Lower lobe of right lung (tissue), 2 donors: ENCODE measurements around the gene NPAS4. TPM values are rescaled to one million over a fixed set of nuclear protein-coding genes. Genes with fewer than 3 reads are reported as not detected.

ENCODE experiments used
- ATAC-seq, 2 donors: fragments of 200-7000 bp; cut with Tn5 transposase; one replicate each; pipeline ENCODE4 v1.9.1; 2020 to 2022; ENCODE audit warnings: mild to moderate bottlenecking in 2 of 2, moderate library complexity in 2 of 2
- DNase-seq: peaks from one replicate; pipeline ENCODE4 v3.0.0-alpha.2; 2020
- H3K27ac ChIP-seq: fragments of 200-600 bp; one replicate; pipeline ENCODE4 v1.8.0; 2022
- H3K27me3 ChIP-seq: fragments of 200-600 bp; one replicate; pipeline ENCODE4 v1.8.0; 2022; ENCODE audit warnings: low read depth
- H3K36me3 ChIP-seq: fragments of 200-600 bp; one replicate; pipeline ENCODE4 v1.8.0; 2022; ENCODE audit warnings: mild to moderate bottlenecking
- H3K4me1 ChIP-seq: fragments of 200-600 bp; one replicate; pipeline ENCODE4 v1.8.0; 2022
- H3K4me3 ChIP-seq: fragments of 200-600 bp; one replicate; pipeline ENCODE4 v1.8.0; 2022; ENCODE audit warnings: mild to moderate bottlenecking
- H3K9me3 ChIP-seq: fragments of 200-600 bp; one replicate; pipeline ENCODE4 v1.8.0; 2022
- intact Hi-C: fragments of 100-400 bp; cut with DNase I; formaldehyde crosslinking; loops from one replicate; pipeline ENCODE4 v1.11.0; 2022
- total RNA-seq: library from RNA; stranded (reverse); fragmentation: NEBNext Ultra II Directional; extraction: Animal tissue kit (Norgen Biotek cat#: 25700); gene quantifications from one replicate; pipeline ENCODE4 v1.2.1, GENCODE V29; 2021
- TF ChIP-seq, protein P1 (sequence below): fragments of 200-600 bp; IDR thresholded peaks from one replicate; pipeline ENCODE4 v1.8.0; 2022; ENCODE audit warnings: antibody characterized with exemption, mild to moderate bottlenecking
- donor health status: DM: no; HTN: yes; CAD: no; lungs with severe emphysema.

The NPAS4 gene
- total RNA-seq, 1 donor from 2014 or later = not detected

DNA sequence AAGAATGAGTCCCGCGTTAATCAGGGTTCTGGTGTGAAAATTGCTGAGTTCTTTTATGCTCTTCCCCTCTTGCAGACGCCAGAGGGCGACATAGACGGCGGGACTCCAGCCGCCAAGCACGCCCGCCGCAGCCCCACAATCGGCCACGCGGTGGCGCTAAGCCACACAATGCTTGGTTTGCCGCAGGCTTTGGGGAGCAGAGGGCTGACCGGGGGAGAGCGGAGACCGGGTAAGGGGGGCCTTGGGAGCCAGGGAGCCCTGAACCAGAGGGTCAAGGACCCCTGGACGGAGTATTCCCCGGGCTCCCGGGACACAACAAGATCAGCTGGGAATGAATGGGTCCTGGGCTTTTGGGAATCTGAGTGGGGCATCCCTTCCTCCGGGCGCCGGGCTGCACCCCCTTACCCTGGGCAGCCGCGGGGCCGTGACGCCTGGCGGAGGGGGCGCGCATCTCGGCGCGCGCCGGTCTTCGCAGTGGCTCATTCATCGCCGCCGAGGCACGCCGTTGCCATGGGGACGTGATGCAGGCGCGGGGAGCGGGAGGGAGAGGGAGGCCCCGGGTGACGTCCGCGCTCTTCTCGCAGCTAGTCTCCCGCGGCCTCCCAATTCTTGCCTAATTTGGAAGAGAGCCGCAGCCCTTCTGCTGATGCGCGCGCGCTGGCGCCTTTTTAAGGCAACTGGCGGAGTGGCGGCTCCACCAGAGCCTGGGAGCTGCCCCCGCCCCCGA, 12.2 kb upstream of the NPAS4 start:
- peak overlapping the region; percentile 44 for H3K4me3 ChIP-seq

DNA sequence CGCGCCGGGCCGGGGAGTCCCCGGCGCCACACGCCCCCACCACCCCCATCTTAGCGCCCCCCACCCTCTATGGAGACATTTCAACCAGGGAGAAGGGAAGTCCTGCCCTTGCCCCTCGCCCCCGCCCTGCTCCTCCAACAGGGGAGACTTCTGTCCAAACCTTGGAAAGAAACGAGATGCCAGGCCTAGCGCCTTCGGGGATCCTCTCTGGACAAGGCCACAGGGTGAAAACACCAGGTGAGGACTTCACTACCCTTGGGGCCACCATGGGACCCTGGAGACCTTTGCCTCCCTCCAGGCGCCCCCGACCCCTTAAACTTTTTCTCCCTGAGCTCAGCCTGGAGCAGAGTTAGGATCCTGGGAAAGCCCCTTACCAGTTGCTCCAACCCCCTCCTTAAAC, 11.6 kb upstream of the NPAS4 start:
- peak overlapping the region; percentile 44 for H3K4me3 ChIP-seq
- H3K36me3 ChIP-seq = no peaks in the 10 kb centered on the region
- DNase-seq = no peak
- TF ChIP-seq, protein P1, sequence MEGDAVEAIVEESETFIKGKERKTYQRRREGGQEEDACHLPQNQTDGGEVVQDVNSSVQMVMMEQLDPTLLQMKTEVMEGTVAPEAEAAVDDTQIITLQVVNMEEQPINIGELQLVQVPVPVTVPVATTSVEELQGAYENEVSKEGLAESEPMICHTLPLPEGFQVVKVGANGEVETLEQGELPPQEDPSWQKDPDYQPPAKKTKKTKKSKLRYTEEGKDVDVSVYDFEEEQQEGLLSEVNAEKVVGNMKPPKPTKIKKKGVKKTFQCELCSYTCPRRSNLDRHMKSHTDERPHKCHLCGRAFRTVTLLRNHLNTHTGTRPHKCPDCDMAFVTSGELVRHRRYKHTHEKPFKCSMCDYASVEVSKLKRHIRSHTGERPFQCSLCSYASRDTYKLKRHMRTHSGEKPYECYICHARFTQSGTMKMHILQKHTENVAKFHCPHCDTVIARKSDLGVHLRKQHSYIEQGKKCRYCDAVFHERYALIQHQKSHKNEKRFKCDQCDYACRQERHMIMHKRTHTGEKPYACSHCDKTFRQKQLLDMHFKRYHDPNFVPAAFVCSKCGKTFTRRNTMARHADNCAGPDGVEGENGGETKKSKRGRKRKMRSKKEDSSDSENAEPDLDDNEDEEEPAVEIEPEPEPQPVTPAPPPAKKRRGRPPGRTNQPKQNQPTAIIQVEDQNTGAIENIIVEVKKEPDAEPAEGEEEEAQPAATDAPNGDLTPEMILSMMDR = no peak
- no peak overlapping the region for H3K27ac ChIP-seq
- no peak for ATAC-seq
- peaks cover 6% of the 10 kb centered on the region for H3K4me1 ChIP-seq
- no peaks in the 10 kb centered on the region for H3K9me3 ChIP-seq
- intact Hi-C loops = no loop called here
- peaks cover 30% of the 10 kb centered on the region for H3K27me3 ChIP-seq

More for the DNA sequence above, 12.2 kb upstream of the NPAS4 start:
- Histone ChIP-seq H3K27ac (no peak overlapping the region), H3K27me3 (peaks cover 28% of the 10 kb centered on the region), H3K4me1 (peaks cover 6% of the 10 kb centered on the region), H3K36me3 (no peaks in the 10 kb centered on the region), H3K9me3 (no peaks in the 10 kb centered on the region)
- DNase-seq (peak; percentile 91), ATAC-seq (peak; percentile 91 to 96)
- TF ChIP-seq, protein P1 = peak; percentile 100
- intact Hi-C loops = no loop called here

DNA sequence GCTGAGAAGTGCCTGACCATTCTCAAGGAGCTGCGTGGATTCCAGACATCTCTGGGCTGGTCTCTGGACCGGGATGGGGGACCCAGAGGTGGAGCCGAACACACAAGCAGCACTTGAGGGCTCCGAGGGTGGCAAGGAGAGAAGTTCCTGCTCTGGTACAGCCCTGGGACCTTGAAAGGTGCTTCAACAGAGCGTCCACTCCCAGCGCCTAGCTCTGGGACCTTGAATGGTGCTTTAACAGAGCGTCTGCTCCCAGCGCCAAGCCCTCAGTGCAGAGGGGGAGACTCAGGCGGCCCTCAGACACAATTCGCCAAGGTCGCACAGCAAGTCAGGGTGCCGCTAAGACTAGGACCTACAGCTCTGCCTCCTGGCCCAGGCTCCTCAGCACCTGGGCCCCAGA, 10.6 kb upstream of the NPAS4 start:
- peaks cover 38% of the 10 kb centered on the region for H3K27me3 ChIP-seq

DNA sequence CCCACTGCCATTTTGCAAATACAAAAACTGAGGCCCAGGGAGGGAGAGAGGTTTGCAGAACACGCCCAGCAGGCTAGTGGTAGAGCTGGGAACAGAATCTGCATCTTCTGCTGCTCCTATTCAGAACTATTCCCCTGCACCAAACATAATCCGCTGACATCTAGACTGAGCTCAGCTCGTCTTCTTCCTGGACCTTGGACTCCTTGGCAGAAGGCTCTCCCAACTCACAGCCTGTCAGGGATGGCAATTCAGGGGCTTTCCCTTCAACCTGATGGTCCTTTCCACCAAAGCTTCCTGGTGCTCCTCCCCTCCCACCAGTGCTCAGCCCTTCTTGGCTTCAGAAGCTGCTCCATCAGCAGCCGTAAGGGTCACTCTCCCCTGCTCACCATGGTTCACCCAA, 9.5 kb upstream of the NPAS4 start:
- DNase-seq (no peak), ATAC-seq (no peak)
- no peak overlapping the region for H3K4me3 ChIP-seq
- no peak overlapping the region for H3K27ac ChIP-seq
- peaks cover 38% of the 10 kb centered on the region for H3K27me3 ChIP-seq
- intact Hi-C loops = no loop called here
- H3K9me3 ChIP-seq = no peaks in the 10 kb centered on the region
- TF ChIP-seq, protein P1 = no peak
- H3K4me1 ChIP-seq = peaks cover 6% of the 10 kb centered on the region
- H3K36me3 ChIP-seq = no peaks in the 10 kb centered on the region

More for the DNA sequence above, 10.6 kb upstream of the NPAS4 start:
- Histone ChIP-seq H3K36me3 (no peaks in the 10 kb centered on the region), H3K9me3 (no peaks in the 10 kb centered on the region), H3K4me3 (no peak overlapping the region), H3K27ac (no peak overlapping the region), H3K4me1 (peaks cover 6% of the 10 kb centered on the region)
- TF ChIP-seq, protein P1 = no peak
- DNase-seq (no peak), ATAC-seq (no peak)
- intact Hi-C loops = no loop called here

DNA sequence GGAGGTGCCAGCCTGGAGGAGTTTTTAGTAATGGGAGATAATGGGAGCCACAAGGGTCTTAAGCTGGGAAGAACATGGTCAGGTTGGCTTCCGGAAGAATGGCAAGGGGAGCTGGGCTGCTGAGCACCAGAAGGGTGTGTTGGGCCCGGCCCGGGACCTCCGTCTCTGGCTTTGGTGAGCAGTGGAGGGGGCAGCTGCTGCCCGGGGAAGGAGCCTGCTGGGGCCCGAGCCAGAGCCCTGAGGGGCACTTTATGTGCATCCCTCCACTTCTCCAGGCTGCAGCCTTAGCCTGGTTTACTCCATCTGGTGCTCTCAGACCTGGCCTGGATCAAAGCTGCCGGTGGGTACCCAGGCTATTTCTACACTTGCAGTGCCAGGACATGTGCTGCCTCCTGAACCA, 8.7 kb upstream of the NPAS4 start:
- DNase-seq (no peak), ATAC-seq (no peak)
- no peaks in the 10 kb centered on the region for H3K36me3 ChIP-seq
- peaks cover 6% of the 10 kb centered on the region for H3K4me1 ChIP-seq
- no peak overlapping the region for H3K4me3 ChIP-seq
- peaks cover 46% of the 10 kb centered on the region for H3K27me3 ChIP-seq
- no peak overlapping the region for H3K27ac ChIP-seq
- intact Hi-C loops = no loop called here
- TF ChIP-seq, protein P1 = no peak
- H3K9me3 ChIP-seq = no peaks in the 10 kb centered on the region
